ENCODE results near the gene ACADL.

Gene ACADL

GRCh38 chr2:210169516-210170195 is 55.6 kb downstream of the ACADL start:
- no peak for DNase-seq

DNA sequence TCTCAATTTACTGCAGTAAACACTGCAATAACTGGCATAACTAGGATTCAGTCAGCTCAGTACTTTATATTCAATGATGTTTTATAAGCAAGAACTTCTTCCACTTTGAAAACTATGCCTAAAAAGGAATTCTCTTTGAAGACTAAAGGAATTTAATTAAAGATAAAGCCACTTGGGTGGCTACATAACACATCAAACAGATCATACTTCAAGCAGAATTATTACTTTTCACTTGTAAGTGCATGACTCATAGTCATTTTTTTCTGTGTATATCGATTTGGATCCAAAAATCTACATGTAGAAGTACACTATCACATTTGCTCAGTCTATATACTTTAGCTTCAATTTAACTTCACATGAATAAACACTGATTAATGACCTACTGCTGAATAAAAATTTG is 58.0 kb downstream of the ACADL start:
- DNase-seq: no peak

GRCh38 chr2:210162466-210163124 is 62.7 kb downstream of the ACADL start:
- DNase-seq: no peak

- no peak for DNase-seq
These were observed 66.2 kb downstream of the ACADL start for GRCh38 chr2:210159059-210159458.

GRCh38 chr2:210158236-210158635 is 67.0 kb downstream of the ACADL start:
- DNase-seq: no peak

DNA sequence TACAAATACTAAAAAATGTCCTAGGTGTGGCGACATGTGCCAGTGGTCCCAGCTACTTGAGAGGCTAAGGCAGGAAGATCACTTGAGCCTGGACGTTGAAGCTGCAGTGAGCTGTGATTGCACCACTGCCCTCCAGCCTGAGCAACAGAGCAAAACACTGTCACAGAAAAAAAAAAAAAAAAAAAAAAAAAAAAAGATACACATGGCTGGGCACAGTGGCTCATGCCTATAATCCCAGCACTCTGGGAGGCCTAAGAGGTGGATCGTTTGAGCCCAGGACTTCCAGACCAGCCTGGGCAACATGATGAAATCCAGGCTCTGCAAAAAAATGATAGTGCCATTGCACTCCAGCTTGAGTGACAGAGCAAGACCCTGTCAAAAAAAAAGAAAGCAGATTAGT is 67.7 kb downstream of the ACADL start:
- DNase-seq: no peak

DNA sequence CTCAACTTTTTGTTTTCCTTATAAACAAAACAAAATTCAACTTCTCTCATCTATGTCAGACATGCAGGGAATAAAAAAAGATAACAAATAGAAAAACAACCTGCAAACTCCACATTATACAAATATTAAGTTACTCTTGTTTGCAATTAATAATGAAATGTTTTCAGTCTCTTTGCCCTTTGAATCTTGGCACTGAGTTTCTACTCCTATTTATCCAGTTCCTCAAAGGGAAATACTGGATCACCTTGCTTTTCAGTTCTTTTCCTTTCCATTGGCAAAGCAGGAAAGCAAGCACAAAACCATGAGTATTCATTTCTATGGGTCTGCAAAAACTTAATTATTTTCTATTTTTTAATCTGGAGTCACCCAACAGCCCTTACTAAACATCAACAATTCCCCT is 77.6 kb downstream of the ACADL start:
- no peak for DNase-seq
